GM18520 (cell line): ENCODE results near the gene RAB31.

Source experiments
- ATAC-seq: cut with Tn5 transposase; IDR thresholded peaks from one replicate; pipeline ENCODE4 v1.9.1; 2021; ENCODE audit not compliant: unreplicated experiment

The RAB31 gene

GRCh38 chr18:9911226-9911625 is 203.1 kb downstream of the RAB31 start:
- no peak for ATAC-seq
